NCI-H1930 (cell line): ENCODE measurements around the gene SLC17A5.
"Not testable (repeated sequence)": the region's sequence is repeated elsewhere in the genome, so short reads cannot be mapped to it uniquely, and the experiment has no call there.

Source experiments
- DNase-seq, 2 experiments: peaks; one replicate each; lab custom pipeline; 2025; lab: John Stamatoyannopoulos, UW

Gene SLC17A5

DNA sequence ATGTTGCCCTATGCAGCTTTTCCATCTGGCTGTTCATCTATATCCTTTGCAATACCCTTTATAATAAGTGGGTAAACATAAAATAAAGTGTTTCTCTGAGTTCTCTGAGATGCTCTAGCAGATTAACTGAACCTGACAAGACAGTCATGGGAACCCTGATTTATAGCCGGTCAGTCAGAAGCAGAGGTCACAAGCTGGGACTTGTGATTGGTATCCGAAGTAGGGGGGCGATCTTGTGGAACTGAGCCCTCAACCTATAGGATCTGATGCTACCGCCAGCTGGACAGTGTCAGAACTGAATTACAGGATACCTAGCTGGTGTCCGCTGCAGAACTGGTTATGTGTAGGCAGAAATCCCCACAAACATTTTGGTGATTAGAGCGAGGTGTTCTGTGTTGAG lies 39.0 kb downstream of the SLC17A5 start:
- DNase-seq: no peak

DNA sequence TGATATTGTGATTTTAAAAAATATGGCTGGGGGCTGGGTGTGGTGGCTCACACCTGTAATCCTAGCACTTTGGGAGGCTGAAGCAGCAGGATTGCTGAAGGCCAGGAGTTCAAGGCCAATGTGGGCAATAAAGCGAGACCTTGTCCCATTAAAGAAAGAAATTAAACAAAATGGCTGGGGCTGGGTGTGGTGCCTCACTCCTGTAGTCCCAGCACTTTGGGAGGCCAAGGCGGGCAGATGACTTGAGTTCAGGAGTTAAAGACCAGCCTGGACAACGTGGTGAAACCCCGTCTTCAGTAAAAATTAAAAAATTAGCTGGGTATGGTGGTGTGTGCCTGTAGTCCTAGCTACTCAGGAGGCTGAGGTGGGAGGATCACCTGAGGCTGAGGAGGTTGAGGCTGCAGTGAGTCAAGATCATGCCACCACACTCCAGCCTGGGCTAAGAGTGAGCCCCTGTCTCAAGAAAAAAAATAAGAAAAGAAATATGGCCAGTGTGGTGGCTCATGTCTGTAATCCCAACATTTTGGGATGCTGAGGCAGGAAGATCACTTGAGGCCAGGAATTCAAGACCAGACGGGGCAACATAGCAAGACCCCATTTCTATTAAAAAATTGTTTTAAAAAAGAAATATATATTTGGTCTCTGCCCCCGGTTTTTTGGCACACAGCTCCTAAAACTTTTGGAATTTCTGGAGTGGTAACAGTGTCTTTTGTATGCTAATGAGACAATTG lies 39.8 kb downstream of the SLC17A5 start:
- DNase-seq: no peak

DNA sequence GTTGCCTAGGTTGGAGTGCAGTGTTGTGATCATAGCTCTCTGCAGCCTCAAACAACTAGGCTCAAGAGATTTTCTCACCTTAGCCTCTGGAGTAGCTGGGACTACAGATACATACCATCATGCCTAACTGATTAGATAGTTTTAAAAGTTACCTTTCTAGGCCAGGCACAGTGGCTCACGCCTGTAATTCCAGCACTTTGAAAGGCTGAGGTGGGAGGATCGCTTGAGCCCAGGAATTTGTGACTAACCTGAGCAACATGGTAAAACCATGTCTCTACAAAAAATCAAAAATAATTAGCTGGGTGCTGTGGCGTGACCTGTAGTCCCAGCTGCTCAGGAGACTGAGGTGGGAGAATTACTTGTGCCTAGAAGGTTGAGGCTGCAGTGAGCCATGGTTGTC lies 41.2 kb downstream of the SLC17A5 start:
- no peak for DNase-seq

DNA sequence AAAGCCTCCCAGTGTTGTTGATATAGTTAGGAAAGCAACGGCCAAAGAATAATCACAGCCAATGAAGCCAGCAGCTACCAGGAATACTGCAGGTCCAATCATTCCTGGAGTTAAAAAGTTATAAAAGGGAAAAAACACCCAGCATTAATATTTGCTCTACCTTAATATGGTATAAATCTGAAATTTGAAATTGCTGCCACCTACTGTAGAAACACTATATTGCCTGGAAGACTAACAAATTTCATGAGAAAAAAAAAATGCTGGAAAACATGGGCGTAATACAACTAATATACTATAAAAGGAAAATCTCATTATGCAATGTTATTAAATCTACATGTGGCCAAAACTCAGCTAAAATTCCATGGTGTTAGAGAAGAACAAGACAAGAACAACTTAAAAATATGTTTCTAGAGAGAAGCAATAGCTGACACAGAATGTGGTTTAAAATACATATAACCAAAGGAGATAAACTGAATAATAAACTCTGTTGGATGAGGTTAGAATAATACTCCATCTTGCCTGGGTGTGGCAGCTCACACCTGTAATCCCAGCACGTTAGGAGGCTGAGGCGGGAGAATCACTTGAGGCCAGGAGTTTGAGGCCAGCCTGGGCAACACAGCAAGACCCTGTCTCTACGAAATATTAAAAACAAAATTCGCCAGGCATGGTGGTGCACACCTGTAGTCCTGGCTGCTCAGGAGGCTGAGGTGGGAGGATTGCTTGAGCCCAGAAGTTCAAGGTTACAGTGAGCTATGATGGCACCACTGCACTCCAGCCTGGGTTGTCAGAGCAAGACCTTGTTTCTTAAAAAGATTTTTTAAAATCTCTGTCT lies 43.1 kb downstream of the SLC17A5 start:
- DNase-seq: no peak

DNA sequence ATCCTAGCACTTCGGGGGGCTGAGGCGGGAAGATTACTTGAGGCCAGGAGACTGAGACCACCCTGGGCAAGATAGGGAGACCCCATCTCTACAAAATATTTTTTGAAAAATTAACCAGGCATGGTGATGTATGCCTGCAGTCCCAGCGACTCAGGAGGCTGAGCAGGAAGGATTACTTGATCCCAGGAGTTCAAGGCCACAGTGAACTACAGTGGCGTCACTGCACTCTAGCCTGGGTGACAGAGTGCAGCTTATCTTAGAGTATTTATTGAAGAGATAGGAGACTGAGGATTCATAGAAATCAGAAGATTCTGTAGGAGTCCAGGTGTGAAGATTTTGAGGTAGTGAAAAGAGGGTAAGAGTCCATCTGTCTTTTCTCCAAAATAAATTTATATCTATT lies 45.0 kb downstream of the SLC17A5 start:
- no peak for DNase-seq

DNA sequence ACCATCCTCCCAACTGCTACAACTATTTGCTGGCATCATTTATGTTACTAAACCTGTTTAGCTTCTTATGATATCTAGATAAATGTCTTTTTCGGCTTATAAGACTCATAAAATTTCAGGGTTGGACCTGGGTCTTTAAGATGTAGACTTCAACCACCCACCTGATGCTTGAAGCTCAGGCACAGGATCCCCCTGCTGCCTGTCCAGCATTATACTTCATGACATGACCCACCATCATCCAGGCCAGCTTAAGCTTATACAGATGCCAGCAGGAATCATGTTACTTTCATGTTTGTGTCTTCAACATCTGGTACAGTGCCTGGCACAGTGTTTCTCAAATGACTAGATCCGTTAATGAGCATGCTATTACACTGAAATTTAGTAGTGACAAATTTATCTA lies 47.4 kb downstream of the SLC17A5 start:
- no peak for DNase-seq

DNA sequence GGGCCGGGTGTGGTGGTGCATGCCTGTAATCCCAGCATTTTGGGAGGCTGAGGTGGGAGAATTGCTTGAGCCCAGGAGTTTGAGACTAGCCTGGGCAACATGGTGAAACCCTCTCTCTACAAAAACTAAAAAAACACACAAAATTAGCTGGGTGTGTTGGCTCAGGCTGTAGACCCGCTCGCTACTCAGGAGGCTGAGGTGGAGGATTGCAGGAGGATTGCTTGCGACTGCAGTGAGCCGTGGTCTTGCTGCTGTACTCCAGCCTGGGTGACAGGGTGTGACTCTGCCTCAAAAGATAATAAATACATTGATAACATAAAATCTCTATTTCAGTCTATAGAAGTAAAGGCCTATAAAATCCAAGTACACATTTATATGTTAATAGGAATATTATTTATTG lies 49.3 kb downstream of the SLC17A5 start:
- DNase-seq: no peak

DNA sequence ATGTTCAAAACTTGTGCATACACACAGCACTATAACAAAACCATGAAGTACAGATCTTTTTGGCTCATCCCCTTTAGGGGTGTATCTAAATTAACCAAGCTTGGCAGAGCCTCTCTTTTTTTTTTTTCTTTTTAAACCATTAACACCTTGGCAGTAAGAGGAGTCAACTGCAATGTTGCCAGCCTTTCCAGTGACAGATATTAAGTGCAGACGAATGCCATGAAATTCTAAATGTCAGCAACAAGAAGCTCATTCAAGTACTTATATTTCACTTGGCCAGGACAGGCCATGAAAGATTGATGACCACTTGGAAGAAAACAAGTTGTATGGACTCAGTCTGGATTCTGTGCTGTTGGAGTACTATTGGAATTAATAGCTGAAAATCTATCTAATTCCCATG lies 49.8 kb downstream of the SLC17A5 start:
- DNase-seq: no peak

DNA sequence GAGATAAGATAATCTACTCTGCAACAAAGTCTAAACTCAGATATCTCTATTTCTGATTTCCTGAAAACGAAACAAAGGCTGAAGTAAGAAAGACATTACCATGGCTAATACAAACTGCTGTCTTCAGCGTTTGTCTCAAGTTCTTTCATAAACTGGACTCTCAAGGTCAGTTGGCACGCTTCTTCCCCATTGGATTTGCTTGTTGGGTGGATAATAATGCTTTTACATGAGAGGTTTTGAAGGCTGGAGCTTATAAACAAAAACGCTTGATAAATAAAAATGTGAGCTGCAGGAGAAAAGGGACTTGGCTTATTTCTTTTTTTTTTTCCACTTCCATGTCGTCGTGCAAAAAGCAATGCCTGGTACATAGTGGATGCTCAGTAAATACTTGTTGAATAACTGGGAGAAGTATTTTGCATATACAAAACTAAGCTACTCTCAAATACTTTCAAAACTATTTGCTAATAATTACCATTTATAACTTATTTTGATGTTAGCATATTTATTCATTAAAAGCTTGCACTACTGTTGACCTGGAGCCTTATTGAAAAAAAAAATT lies 67.3 kb downstream of the SLC17A5 start:
- no peak for DNase-seq

DNA sequence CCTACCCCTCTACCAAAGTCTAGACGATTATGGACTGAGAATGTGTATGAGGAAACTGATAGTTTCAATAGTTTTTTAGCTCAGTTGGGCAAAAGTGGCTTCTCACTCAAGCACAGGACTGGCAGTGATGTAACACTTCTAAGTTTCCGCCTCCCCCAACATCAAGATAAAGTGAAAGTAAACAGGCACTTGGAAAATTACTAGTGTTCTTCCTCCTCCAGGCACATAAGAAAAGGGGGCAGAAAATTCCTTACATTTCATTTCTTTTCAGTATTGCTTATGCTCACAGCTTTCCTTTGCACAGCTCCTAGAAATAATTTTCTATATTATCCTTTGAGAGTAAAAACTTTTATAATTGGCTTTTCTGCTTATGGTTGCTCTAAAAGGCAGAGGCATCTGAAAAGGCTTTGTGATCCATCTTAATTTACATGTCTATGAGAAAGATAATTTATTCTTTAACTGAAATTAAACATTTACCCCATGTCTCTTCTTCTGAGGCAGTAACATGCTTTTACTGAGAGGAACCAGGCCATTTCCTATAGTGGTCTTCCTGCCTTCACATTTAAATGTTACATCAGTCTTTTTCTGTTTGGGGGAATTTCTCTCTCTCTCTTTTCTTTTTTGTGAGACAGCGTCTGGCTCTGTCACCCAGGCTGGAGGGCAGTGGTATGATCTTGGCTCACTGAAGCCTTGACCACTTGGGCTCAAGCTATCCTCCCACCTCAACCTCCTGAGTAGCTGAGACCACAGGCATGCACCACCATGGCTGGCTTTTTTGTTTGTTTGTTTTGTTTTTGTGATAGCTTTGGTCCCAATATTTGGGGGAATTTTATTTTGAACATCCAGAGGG lies 68.0 kb downstream of the SLC17A5 start:
- DNase-seq: no peak

DNA sequence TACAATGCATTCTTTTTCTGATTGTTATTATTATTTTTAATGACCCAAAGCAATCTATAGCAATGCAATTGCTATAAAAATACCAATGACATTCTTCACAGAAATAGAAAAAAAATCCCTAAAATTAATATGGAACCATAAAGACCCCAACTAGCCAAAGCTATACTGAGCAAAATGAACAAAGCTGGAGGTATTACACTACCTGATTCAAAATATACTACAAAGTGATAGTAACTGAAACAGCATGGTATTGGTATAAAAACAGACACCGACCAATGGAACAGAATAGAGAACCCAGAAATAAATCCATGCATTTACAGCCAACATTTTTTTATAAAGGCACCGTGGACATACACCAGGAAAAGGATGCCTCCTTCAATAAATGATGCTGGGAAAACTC lies 72.5 kb downstream of the SLC17A5 start:
- no peak for DNase-seq

DNA sequence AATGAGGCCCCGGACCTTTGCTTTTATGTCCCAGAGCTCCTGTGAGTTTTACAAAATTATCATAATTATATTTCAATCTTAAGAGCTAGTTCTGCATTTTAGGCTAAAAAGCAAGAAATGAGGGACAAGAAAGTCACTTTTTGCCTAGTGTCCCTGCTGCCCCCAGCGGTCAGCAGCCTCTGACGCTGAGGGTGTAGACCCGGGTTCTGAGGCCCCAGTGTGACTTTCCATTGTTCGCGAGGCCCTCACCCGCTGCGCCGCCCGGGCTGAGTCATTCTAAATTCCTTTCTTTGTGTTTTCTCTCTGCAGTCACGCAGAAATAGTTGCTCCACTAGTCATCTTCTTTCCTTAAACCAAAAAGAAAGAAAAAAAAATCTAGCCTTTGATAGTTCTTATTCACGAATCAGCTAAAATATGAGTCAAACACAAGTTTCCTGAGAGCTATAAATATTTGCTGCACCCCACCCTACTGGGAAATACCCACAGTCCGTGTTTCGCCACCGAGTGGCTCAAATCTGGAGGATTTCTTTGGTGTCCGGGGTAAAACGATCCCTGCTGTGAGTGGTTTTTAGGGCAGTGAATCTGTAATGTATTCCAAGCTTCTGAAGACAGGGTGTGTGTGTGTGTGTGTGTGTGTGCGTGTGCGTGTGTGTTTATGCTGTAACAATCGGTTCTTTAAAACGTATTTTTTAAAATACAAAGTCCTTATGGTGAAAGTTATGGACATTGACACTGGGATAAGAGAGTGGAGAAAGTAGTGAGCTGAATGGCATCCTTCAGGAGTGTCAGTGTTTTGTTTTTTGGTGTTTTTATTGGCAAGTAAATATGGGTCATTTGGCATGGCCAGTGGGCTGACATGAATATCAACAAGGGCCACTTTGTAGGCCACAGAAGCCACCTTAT lies 73.3 kb downstream of the SLC17A5 start:
- no peak for DNase-seq

DNA sequence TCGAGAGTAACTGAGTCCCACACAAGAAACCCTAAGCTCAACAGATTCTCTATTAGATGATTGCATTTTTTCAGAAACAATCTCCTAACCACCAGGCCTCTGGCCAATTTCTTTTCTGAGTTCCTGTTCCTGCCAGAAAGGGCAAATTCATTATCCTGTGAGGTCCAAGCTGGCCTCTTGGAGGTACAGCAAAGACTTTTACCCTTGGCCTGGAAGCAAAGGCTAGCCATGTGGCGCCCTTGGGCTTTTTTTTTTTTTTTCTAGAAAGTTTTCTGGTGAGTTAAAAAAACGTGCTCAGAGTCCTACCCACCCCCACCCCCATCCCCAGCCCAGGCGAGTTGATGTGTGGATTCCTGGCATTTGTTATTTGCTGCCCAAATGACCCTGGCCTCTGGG lies 73.9 kb downstream of the SLC17A5 start:
- no peak for DNase-seq

DNA sequence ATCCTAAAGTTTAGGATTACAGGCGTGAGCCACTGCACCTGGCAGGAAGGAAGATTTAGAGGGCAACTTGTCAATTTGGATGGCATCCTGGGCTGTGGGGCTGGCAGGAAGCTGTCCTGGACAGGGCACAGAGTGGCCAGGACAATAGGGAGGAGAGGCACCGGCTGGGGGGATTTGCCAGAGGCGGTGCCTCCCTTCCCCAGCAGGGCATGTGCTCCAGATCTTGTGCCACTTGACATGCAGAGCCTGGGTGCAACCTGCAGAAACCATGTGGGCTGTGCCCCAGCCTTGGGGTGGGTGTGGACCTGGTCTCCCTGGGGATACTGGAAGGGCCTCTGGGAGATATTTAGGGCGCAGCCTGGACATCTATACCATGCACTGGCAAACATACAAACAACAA lies 74.4 kb downstream of the SLC17A5 start:
- no peak for DNase-seq

DNA sequence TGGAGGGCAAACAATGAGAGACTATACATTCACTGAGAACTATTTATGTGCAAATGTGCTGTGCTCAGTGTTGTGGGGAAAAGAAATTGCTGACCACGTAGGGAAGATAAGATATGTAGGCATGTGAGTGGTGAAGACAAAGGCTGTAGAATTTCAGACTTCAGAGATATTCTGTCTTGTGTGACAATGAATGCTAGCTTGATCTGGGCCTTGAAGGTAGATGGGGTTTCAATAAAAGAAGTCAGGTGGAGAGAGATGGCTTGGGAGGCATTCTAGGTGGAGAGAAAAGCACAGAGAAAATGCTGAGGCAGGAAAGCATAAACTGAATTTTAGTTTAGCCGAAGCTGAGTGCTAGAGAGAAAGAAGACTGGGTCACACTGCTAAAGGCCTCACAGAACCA lies 76.1 kb downstream of the SLC17A5 start:
- no peak for DNase-seq

DNA sequence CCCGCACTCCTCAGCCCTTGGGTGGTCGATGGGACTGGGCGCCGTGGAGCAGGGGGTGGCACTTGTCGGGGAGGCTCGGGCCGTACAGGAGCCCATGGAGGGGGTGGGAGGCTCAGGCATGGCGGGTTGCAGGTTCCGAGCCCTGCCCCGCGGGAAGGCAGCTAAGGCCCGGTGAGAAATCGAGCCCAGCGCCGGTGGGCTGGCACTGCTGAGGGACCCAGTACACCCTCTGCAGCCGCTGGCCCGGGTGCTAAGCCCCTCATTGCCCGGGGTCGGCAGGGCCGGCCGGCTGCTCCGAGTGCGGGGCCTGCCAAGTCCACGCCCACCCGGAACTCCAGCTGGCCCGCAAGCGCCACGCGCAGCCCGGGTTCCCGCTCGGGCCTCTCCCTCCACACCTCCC lies 81.3 kb downstream of the SLC17A5 start:
- not testable (repeated sequence) for DNase-seq

DNA sequence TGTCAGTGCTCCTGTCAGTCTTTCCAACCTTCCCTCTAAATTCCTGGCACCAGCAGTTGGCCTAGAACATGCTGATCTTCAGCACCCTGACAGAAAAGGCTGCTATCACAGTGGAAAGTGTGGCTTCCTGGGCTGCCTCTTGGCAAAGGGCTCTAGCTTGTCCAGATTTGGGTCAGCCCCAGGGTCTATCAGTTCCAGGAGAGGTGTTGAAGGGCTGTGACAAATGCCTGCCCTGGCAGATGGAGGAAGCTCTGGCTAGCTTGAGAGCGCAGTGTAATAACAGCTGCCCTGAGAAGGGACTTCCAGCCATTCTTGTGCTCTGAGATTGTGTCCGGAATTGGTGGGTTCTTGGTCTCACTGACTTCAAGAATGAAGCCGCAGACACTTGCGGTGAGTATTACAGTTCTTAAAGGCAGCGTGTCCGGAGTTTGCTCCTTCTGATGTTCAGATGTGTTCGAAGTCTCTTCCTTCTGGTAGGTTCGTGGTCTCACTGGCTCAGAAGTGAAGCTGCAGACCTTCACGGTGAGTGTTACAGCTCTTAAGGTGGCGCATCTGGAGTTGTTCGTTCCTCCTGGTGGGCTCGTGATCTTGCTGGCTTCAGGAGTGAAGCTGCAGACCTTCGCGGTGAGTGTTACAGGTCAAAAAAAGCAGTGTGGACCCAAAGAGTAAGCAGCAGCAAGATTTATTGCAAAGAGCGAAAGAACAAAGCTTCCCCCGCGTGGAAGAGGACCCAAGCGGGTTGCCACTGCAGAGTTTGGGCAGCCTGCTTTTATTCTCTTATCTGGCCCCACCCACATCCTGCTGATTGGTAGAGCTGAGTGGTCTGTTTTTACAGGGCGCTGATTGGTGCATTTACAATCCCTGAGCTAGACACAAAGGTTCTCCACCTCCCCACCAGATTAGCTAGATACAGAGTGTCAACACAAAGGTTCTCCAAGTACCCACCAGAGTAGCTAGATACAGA lies 82.3 kb downstream of the SLC17A5 start:
- DNase-seq: not testable (repeated sequence)

DNA sequence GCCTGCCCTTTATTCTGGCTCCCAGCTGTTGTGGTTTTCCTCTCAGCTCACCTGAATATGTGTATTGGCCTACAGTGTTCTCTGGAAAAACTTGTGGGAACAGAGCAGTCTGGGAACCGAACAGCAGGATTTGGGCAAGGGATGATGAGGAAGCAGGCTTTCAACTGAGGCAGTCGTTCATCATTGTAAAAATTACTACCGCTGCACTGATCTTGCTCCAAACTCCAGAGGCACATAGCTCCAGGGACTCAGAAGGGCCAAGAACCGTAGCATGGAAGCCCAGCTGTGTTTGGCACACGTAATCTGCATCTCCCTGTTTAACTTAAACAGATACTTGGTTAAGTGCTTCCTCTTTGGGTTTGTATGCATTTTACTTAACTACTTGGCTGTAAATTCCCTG lies 84.7 kb downstream of the SLC17A5 start:
- DNase-seq: no peak

DNA sequence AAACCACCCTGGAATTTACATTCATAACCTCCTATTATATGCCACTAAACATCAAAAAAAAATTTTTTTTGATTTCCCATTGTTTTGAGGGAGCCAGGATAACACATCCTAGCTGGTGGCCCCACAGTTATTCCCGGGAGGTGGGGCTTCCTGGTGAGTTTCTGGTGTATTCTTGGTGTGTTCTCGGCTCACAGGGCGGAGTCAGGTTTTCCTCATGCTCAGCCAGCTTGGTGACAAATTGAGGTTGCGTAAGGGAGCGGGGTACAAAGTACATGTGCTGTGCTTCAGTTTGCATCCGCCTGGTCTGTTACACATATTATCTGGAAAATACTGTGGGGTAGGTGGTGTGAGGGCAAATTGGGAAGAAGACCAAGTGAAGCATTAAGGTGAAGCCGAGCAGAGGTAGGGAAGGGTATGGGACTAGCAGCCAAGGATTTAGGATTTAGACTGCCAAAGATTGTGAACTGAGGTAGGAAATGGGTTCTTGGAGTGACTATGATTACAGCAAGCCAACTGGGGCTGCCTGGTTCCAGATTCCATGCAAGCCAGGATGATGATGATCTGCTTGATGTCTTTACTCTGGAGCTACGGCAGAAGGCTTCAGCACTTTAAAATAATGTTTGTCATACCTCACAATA lies 86.7 kb downstream of the SLC17A5 start:
- DNase-seq: no peak

DNA sequence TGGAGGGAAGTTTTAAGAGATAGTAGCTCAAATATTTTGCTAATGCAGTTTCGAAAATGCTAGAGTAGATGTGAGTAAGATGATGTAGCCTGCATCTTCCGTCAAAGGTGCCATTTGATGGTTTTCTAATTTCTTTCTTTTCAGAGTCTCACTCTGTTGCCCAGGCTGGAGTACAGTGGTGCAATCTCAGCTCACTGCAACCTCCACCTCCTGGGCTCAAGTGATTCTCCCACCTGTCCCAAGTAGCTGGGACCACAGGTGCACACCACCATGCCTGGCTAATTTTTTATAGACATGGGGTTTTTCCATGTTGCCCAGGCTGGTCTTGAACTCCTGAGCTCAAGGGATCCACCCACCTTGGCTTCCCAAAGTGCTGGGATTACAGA lies 87.3 kb downstream of the SLC17A5 start:
- DNase-seq: not testable (repeated sequence)
